ENCODE measurements around the gene USP27X.

USP27X gene

GRCh38 chrX:49848275-49848674 is 31.0 kb upstream of the USP27X start:
- no peak for TF ChIP-seq CTCF (IDR thresholded peaks at IDR 0.05)

GRCh38 chrX:49850028-49850427 is 29.3 kb upstream of the USP27X start:
- no peak for TF ChIP-seq CTCF (IDR thresholded peaks at IDR 0.05)

GRCh38 chrX:49853661-49854060 is 25.6 kb upstream of the USP27X start:
- no peak for TF ChIP-seq CTCF (IDR thresholded peaks at IDR 0.05)

- TF ChIP-seq CTCF (IDR thresholded peaks at IDR 0.05), result no peak
Measured at GRCh38 chrX:49856819-49857218, 22.5 kb upstream of the USP27X start.

- TF ChIP-seq CTCF (IDR thresholded peaks at IDR 0.05), result no peak
Measured at GRCh38 chrX:49858341-49858740, 20.9 kb upstream of the USP27X start.

- TF ChIP-seq CTCF (IDR thresholded peaks at IDR 0.05), result no peak
Measured at GRCh38 chrX:49859491-49859890, 19.8 kb upstream of the USP27X start.

- no peak for TF ChIP-seq CTCF (IDR thresholded peaks at IDR 0.05)
Measured at GRCh38 chrX:49860867-49861535, 18.3 kb upstream of the USP27X start.

GRCh38 chrX:49862093-49862492 is 17.2 kb upstream of the USP27X start:
- TF ChIP-seq CTCF (IDR thresholded peaks at IDR 0.05), result no peak

Data from LNCAP (cell line).